SKM-1 treated with dmso at 0.1 percent for 144 hours (cell line): Measurements from ENCODE around the gene CACNA1I.
"Not testable (repeated sequence)": the region's sequence is repeated elsewhere in the genome, so short reads cannot be mapped to it uniquely, and the experiment has no call there.

ENCODE experiments used
- DNase-seq: peaks from one replicate; lab custom pipeline; 2025; ENCODE audit not compliant: unreplicated experiment; lab: John Stamatoyannopoulos, UW

The CACNA1I gene

GRCh38 chr22:39731881-39732555 lies 161.5 kb downstream of the CACNA1I start:
- no peak for DNase-seq

DNA sequence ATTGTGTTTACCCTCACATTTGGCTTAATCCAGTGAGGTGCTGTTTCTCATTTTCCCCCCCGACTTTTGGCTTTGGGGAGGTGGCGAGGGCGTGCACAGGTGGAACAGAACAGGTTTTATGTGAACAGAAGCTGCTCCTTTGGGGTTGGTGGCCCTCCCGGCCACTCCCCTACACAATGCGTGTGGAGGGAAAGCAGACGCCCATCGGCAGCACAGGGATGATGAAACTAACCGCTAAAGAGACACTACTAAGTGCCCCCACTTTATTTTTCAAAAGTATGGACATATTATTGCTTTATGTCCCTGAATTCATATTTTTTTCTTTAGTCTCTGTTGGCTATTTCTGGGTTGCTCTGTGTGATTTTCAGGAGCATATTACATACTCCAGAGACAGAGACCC lies 162.1 kb downstream of the CACNA1I start:
- no peak for DNase-seq

DNA sequence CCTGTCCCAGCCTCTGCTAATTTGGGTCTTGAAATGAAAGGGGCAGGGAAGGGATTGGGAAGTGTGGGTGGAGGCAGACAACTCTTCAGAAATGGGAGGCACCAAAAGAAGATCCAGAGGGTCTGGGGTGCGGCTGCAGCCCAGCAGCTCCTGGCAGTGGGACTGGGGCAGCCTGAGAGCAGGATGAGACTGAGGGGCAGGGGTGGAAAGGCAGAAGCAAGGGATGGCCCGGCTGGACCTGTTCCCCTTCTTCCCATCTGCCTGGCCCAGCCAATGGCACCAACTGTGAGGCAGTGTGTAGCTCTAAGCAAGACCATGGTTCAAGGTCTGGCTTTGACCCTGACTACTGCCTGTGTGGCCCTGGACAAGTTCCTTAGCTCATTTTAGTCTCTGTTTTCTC lies 162.6 kb downstream of the CACNA1I start:
- DNase-seq = no peak

DNA sequence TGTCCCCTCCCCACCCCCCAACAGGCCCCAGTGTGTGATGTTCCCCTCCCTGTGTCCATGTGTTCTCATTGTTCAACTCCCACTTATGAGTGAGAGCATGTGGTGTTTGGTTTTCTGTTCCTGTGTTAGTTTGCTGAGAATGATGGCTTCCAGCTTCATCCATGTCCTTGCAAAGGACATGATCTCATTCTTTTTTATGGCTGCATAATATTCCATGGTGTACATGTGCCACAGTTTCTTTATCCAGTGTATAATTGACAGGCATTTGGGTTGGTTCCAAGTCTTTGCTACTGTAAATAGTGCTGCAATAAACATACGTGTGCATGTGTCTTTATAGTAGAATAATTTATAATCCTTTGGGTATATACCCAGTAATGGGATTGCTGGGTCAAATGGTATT lies 163.5 kb downstream of the CACNA1I start:
- DNase-seq = not testable (repeated sequence)

DNA sequence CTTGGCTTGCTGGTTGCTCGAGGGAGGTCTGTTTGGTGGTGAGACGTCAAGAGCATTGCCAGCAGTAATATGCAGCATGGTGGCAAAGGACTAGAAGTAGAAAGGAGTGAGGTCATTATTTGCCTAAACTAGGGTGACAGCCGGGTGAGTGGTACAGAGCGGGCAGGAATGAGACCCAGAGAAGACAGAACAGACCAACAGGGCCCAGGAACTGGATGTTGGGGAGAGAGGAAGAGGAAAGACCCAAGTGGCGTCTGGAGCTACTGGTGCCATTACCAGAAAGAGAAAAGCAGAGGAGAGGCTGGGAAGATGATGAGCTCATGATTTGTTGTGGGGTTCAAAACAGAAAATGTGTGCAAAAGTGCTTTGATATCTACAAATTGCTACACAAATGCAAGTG lies 164.3 kb downstream of the CACNA1I start:
- no peak for DNase-seq

GRCh38 chr22:39735776-39736175 lies 165.2 kb downstream of the CACNA1I start:
- DNase-seq = no peak

DNA sequence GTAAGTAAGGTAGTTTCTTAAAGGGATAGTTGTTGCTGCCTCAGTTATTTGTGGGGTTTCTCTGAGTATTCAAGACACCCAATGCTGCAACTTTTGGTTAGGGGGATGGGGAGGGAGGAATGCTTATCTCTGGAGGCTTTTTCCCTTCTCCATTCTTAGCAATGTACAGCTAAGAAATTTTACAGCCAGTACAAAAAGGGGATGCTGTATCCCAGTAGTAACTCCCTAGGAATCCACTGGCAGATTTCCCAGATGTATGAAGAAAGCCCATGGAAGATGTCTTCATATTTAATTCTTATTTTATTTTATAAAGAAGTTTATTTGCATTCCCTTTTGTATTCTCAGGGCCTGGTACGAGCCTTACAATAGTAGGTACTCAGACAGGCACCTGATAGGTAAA lies 168.2 kb downstream of the CACNA1I start:
- no peak for DNase-seq
